OCI-LY1 (cell line): ENCODE results near the gene RAPGEF1.
A peak's percentile ranks its signal among the peaks of the same experiment; 100 is the strongest.

ENCODE experiments used
- H2AFZ ChIP-seq: fragments of 200-600 bp; sonication (generic), shearing (Covaris generic); 2 replicates; pipeline ENCODE4 v1.6.0; 2014; ENCODE audit warnings: antibody characterized with exemption, mild to moderate bottlenecking, low read length
- H3F3A ChIP-seq: fragments of 200-600 bp; sonication (generic), shearing (Covaris generic); 2 replicates; pipeline ENCODE4 v1.6.0; 2014; ENCODE audit warnings: mild to moderate bottlenecking, antibody characterized with exemption, low read length, moderate library complexity; ENCODE audit not compliant: insufficient read depth
- H3K27ac ChIP-seq: fragments of 200-600 bp; sonication (generic); 2 replicates; pipeline ENCODE4 v1.5.1; 2014; ENCODE audit warnings: low read length, mixed run types, mild to moderate bottlenecking, low read depth; ENCODE audit not compliant: poor library complexity, severe bottlenecking
- H3K27me3 ChIP-seq: fragments of 200-600 bp; sonication (generic); 2 replicates; pipeline ENCODE4 v1.6.0; 2014; ENCODE audit warnings: antibody characterized with exemption, mild to moderate bottlenecking, low read length, moderate library complexity; ENCODE audit not compliant: insufficient read depth
- H3K36me3 ChIP-seq: fragments of 200-600 bp; sonication (generic); 2 replicates; pipeline ENCODE4 v1.6.1; 2014; ENCODE audit warnings: mild to moderate bottlenecking, antibody characterized with exemption, low read length, moderate library complexity, mixed read lengths; ENCODE audit not compliant: insufficient read depth
- H3K4me1 ChIP-seq: fragments of 200-600 bp; sonication (generic); 2 replicates; pipeline ENCODE4 v1.5.1; 2014; ENCODE audit warnings: mild to moderate bottlenecking, low read length, moderate library complexity; ENCODE audit not compliant: insufficient read depth, severe bottlenecking
- H3K4me2 ChIP-seq: fragments of 200-600 bp; sonication (generic), shearing (Covaris generic); 2 replicates; pipeline ENCODE4 v1.6.1; 2014; ENCODE audit warnings: low read length
- H3K4me3 ChIP-seq: fragments of 200-600 bp; sonication (generic); 2 replicates; pipeline ENCODE4 v1.5.1; 2014; ENCODE audit warnings: low read length, low read depth, mild to moderate bottlenecking, mixed read lengths; ENCODE audit not compliant: poor library complexity, severe bottlenecking
- H3K79me2 ChIP-seq: fragments of 200-600 bp; shearing (Covaris generic); 2 replicates; pipeline ENCODE4 v1.6.1; 2016; ENCODE audit warnings: mixed run types, low read length, mixed read lengths; ENCODE audit not compliant: insufficient read depth
- H3K9ac ChIP-seq: fragments of 200-600 bp; sonication (generic), shearing (Covaris generic); 2 replicates; pipeline ENCODE4 v1.6.1; 2014; ENCODE audit warnings: mild to moderate bottlenecking, low read length, mixed read lengths
- H3K9me2 ChIP-seq: fragments of 200-600 bp; sonication (generic), shearing (Covaris generic); 2 replicates; pipeline ENCODE4 v1.6.1; 2014; ENCODE audit warnings: low read depth, mild to moderate bottlenecking, low read length, mixed read lengths
- H3K9me3 ChIP-seq: fragments of 200-600 bp; shearing (Covaris generic); 2 replicates; pipeline ENCODE4 v1.6.1; 2014; ENCODE audit warnings: low read length, mixed read lengths
- H4K20me1 ChIP-seq: fragments of 200-600 bp; sonication (generic), shearing (Covaris generic); 2 replicates; pipeline ENCODE4 v1.6.0; 2016; ENCODE audit warnings: mild to moderate bottlenecking, low read length; ENCODE audit not compliant: insufficient read depth
- EZH2 ChIP-seq: fragments of 200-600 bp; sonication (generic), shearing (Covaris generic); IDR thresholded peaks from 2 replicates; pipeline ENCODE4 v1.8.0; 2017; ENCODE audit warnings: borderline replicate concordance, mixed run types, mild to moderate bottlenecking, antibody characterized with exemption, low read length, moderate library complexity, mixed read lengths
- TF ChIP-seq, protein P1 (sequence below): fragments of 200-600 bp; sonication (generic), shearing (Covaris generic); IDR thresholded peaks from 2 replicates; pipeline ENCODE4 v1.5.1; 2017; ENCODE audit warnings: mild to moderate bottlenecking, antibody characterized with exemption, low read length, moderate library complexity, mixed read lengths

RAPGEF1 gene

GRCh38 chr9:131738293-131739132 is 1.4 kb downstream of the RAPGEF1 start:
- Histone ChIP-seq H3K4me2 (peak overlapping the region; percentile 89), H3K36me3 (no peaks in the 10 kb centered on the region; the same call in 1 of the 2 replicates), H4K20me1 (no peaks in the 10 kb centered on the region), H3F3A (peaks cover 9% of the 10 kb centered on the region; the same call in 1 of the 2 replicates), H3K4me1 (peaks cover 68% of the 10 kb centered on the region), H3K4me3 (peak overlapping the region; percentile 87), H3K9me3 (no peaks in the 10 kb centered on the region), H3K27ac (peak overlapping the region; percentile 98), H2AFZ (no peak overlapping the region), H3K79me2 (peaks cover 25% of the 10 kb centered on the region), H3K27me3 (no peaks in the 10 kb centered on the region), H3K9me2 (no peaks in the 10 kb centered on the region), H3K9ac (peak overlapping the region; percentile 94)
- TF ChIP-seq, protein P1, sequence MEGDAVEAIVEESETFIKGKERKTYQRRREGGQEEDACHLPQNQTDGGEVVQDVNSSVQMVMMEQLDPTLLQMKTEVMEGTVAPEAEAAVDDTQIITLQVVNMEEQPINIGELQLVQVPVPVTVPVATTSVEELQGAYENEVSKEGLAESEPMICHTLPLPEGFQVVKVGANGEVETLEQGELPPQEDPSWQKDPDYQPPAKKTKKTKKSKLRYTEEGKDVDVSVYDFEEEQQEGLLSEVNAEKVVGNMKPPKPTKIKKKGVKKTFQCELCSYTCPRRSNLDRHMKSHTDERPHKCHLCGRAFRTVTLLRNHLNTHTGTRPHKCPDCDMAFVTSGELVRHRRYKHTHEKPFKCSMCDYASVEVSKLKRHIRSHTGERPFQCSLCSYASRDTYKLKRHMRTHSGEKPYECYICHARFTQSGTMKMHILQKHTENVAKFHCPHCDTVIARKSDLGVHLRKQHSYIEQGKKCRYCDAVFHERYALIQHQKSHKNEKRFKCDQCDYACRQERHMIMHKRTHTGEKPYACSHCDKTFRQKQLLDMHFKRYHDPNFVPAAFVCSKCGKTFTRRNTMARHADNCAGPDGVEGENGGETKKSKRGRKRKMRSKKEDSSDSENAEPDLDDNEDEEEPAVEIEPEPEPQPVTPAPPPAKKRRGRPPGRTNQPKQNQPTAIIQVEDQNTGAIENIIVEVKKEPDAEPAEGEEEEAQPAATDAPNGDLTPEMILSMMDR: no peak
- TF ChIP-seq EZH2: no peak

DNA sequence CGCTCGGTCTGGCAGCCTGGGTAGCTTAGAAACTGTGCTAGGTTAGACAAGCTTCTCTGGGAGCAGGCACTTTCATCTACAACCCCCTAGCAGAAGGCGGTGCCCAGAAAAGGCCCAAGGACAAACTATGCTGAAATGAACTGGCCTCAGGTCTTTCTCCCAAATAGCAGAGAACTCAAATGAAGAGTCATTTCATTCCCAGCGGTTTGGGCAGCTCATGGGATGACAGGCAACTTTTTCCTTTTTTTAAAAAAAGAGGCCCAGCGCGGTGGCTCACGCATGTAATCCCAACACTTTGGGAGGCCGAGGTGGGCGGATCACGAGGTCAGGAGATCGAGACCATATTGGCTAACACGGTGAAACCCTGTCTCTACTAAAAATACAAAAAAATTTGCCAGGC is 2.5 kb downstream of the RAPGEF1 start:
- Histone ChIP-seq H3K4me2 (peak overlapping the region; percentile 69), H3K27me3 (no peaks in the 10 kb centered on the region), H3K9ac (peak overlapping the region; percentile 39; the same call in 1 of the 2 replicates), H3F3A (peaks cover 9% of the 10 kb centered on the region; the same call in 1 of the 2 replicates), H4K20me1 (no peaks in the 10 kb centered on the region), H3K79me2 (peaks cover 29% of the 10 kb centered on the region), H3K27ac (peak overlapping the region; percentile 98), H3K9me2 (no peaks in the 10 kb centered on the region), H3K4me1 (peaks cover 72% of the 10 kb centered on the region), H2AFZ (no peak overlapping the region), H3K4me3 (peak overlapping the region; percentile 48), H3K36me3 (no peaks in the 10 kb centered on the region; the same call in 1 of the 2 replicates), H3K9me3 (no peaks in the 10 kb centered on the region)
- TF ChIP-seq, protein P1: no peak
- TF ChIP-seq EZH2: no peak

DNA sequence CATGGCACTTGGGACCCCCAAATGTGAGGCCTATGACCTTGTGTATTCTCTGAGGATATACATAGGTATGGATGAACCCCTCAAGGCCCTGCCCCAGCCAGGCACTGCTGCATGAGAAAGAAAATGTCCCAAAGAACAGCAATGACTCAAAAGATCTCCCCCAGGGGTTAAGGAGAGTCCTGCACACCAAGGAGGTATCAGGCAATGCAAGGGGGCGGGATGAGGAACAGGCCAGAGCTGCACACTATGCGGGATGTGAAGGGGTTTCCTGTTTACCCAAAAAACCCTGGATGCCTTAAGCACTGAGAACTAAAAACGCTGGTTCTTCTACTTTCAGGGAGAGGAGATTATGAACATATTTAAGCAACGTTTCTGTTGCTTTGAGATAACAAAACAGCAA is 3.4 kb downstream of the RAPGEF1 start:
- Histone ChIP-seq H3K27ac (peak overlapping the region; percentile 98), H3K79me2 (peaks cover 35% of the 10 kb centered on the region), H3F3A (peaks cover 9% of the 10 kb centered on the region; the same call in 1 of the 2 replicates), H3K4me3 (peak overlapping the region; percentile 48), H3K9ac (peak overlapping the region; percentile 39; the same call in 1 of the 2 replicates), H3K9me2 (no peaks in the 10 kb centered on the region), H3K36me3 (no peaks in the 10 kb centered on the region; the same call in 1 of the 2 replicates), H3K4me1 (peaks cover 82% of the 10 kb centered on the region), H3K27me3 (no peaks in the 10 kb centered on the region), H2AFZ (no peak overlapping the region), H3K9me3 (no peaks in the 10 kb centered on the region), H3K4me2 (peak overlapping the region; percentile 69), H4K20me1 (no peaks in the 10 kb centered on the region)
- TF ChIP-seq EZH2: no peak
- TF ChIP-seq, protein P1: no peak
